H9 (cell line): ENCODE data around the gene SLCO3A1. TPM values are rescaled to one million over a fixed set of nuclear protein-coding genes. Genes with fewer than 3 reads are reported as not detected.

Experiments
- DNase-seq: peaks from one replicate; pipeline ENCODE4 v3.0.0-alpha.2; 2017
- H2AFZ ChIP-seq: one replicate; pipeline ENCODE4 v1.6.1; 2013; ENCODE audit warnings: mild to moderate bottlenecking, low read length, control low read depth, moderate library complexity
- H2AK5ac ChIP-seq: 2 replicates; pipeline ENCODE4 v1.6.1; 2013; ENCODE audit warnings: low read length, control low read depth, mixed read lengths; ENCODE audit not compliant: insufficient read length
- H2BK120ac ChIP-seq: one replicate; pipeline ENCODE4 v1.6.1; 2013; ENCODE audit warnings: low read depth, mild to moderate bottlenecking, low read length, control low read depth, inconsistent platforms; ENCODE audit not compliant: poor library complexity, severe bottlenecking
- H2BK12ac ChIP-seq: 2 replicates; pipeline ENCODE4 v1.6.1; 2013; ENCODE audit warnings: low read length, control low read depth, mixed read lengths, low read depth; ENCODE audit not compliant: insufficient read length
- H2BK15ac ChIP-seq: 2 replicates; pipeline ENCODE4 v1.6.1; 2013; ENCODE audit warnings: low read depth, low read length, control low read depth
- H2BK20ac ChIP-seq: one replicate; pipeline ENCODE4 v1.6.1; 2013; ENCODE audit warnings: low read depth, mild to moderate bottlenecking, low read length, control low read depth, inconsistent platforms; ENCODE audit not compliant: poor library complexity, severe bottlenecking
- H2BK5ac ChIP-seq: 2 replicates; pipeline ENCODE4 v1.6.1; 2013; ENCODE audit warnings: low read length, control low read depth, mixed read lengths; ENCODE audit not compliant: insufficient read length
- H3K14ac ChIP-seq: 2 replicates; pipeline ENCODE4 v1.6.1; 2013; ENCODE audit warnings: low read length, control low read depth; ENCODE audit not compliant: insufficient read depth
- H3K18ac ChIP-seq: 2 replicates; pipeline ENCODE4 v1.6.1; 2013; ENCODE audit warnings: low read depth, mild to moderate bottlenecking, mixed read lengths, low read length, control low read depth; ENCODE audit not compliant: insufficient read length
- H3K23ac ChIP-seq: 2 replicates; pipeline ENCODE4 v1.6.1; 2013; ENCODE audit warnings: low read length, control low read depth, mixed read lengths, low read depth; ENCODE audit not compliant: insufficient read length
- H3K23me2 ChIP-seq: 2 replicates; pipeline ENCODE4 v1.6.1; 2013; ENCODE audit warnings: low read depth, mild to moderate bottlenecking, mixed read lengths, low read length, control low read depth; ENCODE audit not compliant: insufficient read length, poor library complexity, severe bottlenecking
- H3K27ac ChIP-seq: 2 replicates; pipeline ENCODE4 v1.5.1; 2013; ENCODE audit warnings: low read length, control low read depth, mixed read lengths, low read depth; ENCODE audit not compliant: insufficient read length
- H3K27me3 ChIP-seq: 2 replicates; pipeline ENCODE4 v1.6.1; 2013; ENCODE audit warnings: low read length, control low read depth, inconsistent platforms; ENCODE audit not compliant: insufficient read depth
- H3K4ac ChIP-seq: 2 replicates; pipeline ENCODE4 v1.6.1; 2013; ENCODE audit warnings: low read depth, mild to moderate bottlenecking, control low read depth, inconsistent platforms, low read length, moderate library complexity
- H3K4me1 ChIP-seq: 2 replicates; pipeline ENCODE4 v1.6.1; 2013; ENCODE audit warnings: low read length, control low read depth, inconsistent platforms; ENCODE audit not compliant: insufficient read depth
- H3K4me2 ChIP-seq: 2 replicates; pipeline ENCODE4 v1.6.1; 2013; ENCODE audit warnings: low read length, control low read depth, mixed read lengths; ENCODE audit not compliant: insufficient read length, insufficient read depth
- H3K56ac ChIP-seq: 2 replicates; pipeline ENCODE4 v1.6.1; 2013; ENCODE audit warnings: low read depth, mild to moderate bottlenecking, mixed read lengths, low read length, control low read depth; ENCODE audit not compliant: insufficient read length
- H3K79me1 ChIP-seq: 2 replicates; pipeline ENCODE4 v1.6.1; 2013; ENCODE audit warnings: low read depth, mild to moderate bottlenecking, moderate library complexity, low read length, control low read depth, inconsistent platforms; ENCODE audit not compliant: insufficient read depth, poor library complexity, severe bottlenecking
- H3K79me2 ChIP-seq: 2 replicates; pipeline ENCODE4 v1.6.1; 2013; ENCODE audit warnings: low read length, control low read depth, inconsistent platforms; ENCODE audit not compliant: insufficient read depth
- H3K9ac ChIP-seq: 2 replicates; pipeline ENCODE4 v1.6.1; 2013; ENCODE audit warnings: low read length, control low read depth, mixed read lengths; ENCODE audit not compliant: insufficient read length; ENCODE audit errors: extremely low read depth
- H3K9me3 ChIP-seq: one replicate; pipeline ENCODE4 v1.6.1; 2013; ENCODE audit warnings: low read depth, low read length, inconsistent platforms; ENCODE audit not compliant: control insufficient read depth
- H3T11ph ChIP-seq: one replicate; pipeline ENCODE4 v1.6.1; 2013; ENCODE audit warnings: mild to moderate bottlenecking, low read length, control low read depth, inconsistent platforms
- H4K20me1 ChIP-seq: one replicate; pipeline ENCODE4 v1.6.1; 2013; ENCODE audit not compliant: control insufficient read depth, insufficient read length, insufficient read depth
- H4K5ac ChIP-seq: 2 replicates; pipeline ENCODE4 v1.6.1; 2013; ENCODE audit warnings: low read depth, mild to moderate bottlenecking, mixed read lengths, low read length, control low read depth; ENCODE audit not compliant: insufficient read length
- H4K8ac ChIP-seq: replicated peaks from 2 replicates; pipeline ENCODE4 v1.6.1; 2013; ENCODE audit warnings: low read length, control low read depth, mixed read lengths, low read depth; ENCODE audit not compliant: insufficient read length
- H4K91ac ChIP-seq: 2 replicates; pipeline ENCODE4 v1.6.1; 2013; ENCODE audit warnings: low read depth, mild to moderate bottlenecking, moderate library complexity, mixed read lengths, low read length, control low read depth; ENCODE audit not compliant: insufficient read length
- H3K27ac Mint-ChIP-seq, 3 experiments: 2 replicates in 2 of 3; 3 replicates in 1 of 3; pipeline ENCODE4 v1.8.0; 2020 to 2021; ENCODE audit warnings: mixed read lengths in 3 of 3, mild to moderate bottlenecking in 1 of 3, moderate library complexity in 1 of 3
- H3K27me3 Mint-ChIP-seq: 2 replicates; pipeline ENCODE4 v1.8.0; 2021; ENCODE audit warnings: low read depth, mild to moderate bottlenecking, moderate library complexity, mixed read lengths
- H3K36me3 Mint-ChIP-seq, 3 experiments: 2 replicates in 2 of 3; 3 replicates in 1 of 3; pipeline ENCODE4 v1.8.0; 2020 to 2021; ENCODE audit warnings: low read depth in 3 of 3, mixed read lengths in 3 of 3; ENCODE audit not compliant: insufficient read depth in 1 of 3
- H3K4me1 Mint-ChIP-seq, 2 experiments: 2 replicates each; pipeline ENCODE4 v1.8.0; 2020; ENCODE audit warnings: mixed read lengths in 2 of 2
- H3K4me3 Mint-ChIP-seq, 2 experiments: 2 replicates in 1 of 2; 3 replicates in 1 of 2; pipeline ENCODE4 v1.8.0; 2020 to 2021; ENCODE audit warnings: mild to moderate bottlenecking in 2 of 2, mixed read lengths in 2 of 2, moderate library complexity in 1 of 2
- H3K9me3 Mint-ChIP-seq, 2 experiments: 2 replicates in 1 of 2; 3 replicates in 1 of 2; pipeline ENCODE4 v1.8.0; 2020; ENCODE audit warnings: mild to moderate bottlenecking in 2 of 2, mixed read lengths in 2 of 2, moderate library complexity in 1 of 2
- CTCF ChIP-seq: fragments of 200-600 bp; sonication (generic); conservative IDR thresholded peaks from 3 replicates; pipeline ENCODE4 v1.8.0; 2021; ENCODE audit warnings: antibody characterized with exemption, mild to moderate bottlenecking
- WGBS: extraction: QIAGEN DNeasy Blood & Tissue Kit; methylation state at CpG from one replicate; pipeline ENCODE4 v1.1.7; 2013; ENCODE audit warnings: missing lambda C conversion rate, low lambda C conversion rate, mixed read lengths; ENCODE audit not compliant: insufficient read length; ENCODE audit errors: extremely low coverage; 5-methylcytosine and 5-hydroxymethylcytosine counted together
- total RNA-seq: library from RNA; stranded (reverse); gene quantifications from 2 replicates; pipeline ENCODE4 v1.2.1, GENCODE V29; 2021

Gene SLCO3A1
- total RNA-seq, 1 experiment from 2014 or later, result 9.4 TPM

- H2BK120ac ChIP-seq, result no peak overlapping the region
- no peaks in the 10 kb centered on the region for H3K79me2 ChIP-seq
- no peak for TF ChIP-seq CTCF
- peak overlapping the region; percentile 27 for H3K18ac ChIP-seq
- H3K23ac ChIP-seq, result no peak overlapping the region
- H2AK5ac ChIP-seq, result no peak overlapping the region
- no peak overlapping the region for H3K56ac ChIP-seq
- H3K79me1 ChIP-seq, result no peaks in the 10 kb centered on the region
- no peak overlapping the region for H2BK12ac ChIP-seq
- H3K4me1 ChIP-seq, result peaks cover 3% of the 10 kb centered on the region; the same call in 1 of the 2 replicates
- H3K27ac ChIP-seq, result no peak overlapping the region
- no peak overlapping the region for H2BK15ac ChIP-seq
- Mint-ChIP-seq H3K27me3 (no peaks in the 10 kb centered on the region), H3K9me3 (peaks cover 3 to 5% of the 10 kb centered on the region in 2 experiments; a peak in 4 of 5 replicates), H3K4me1 (peaks cover 14 to 16% of the 10 kb centered on the region in 2 experiments), H3K4me3 (no peak overlapping the region), H3K36me3 (peaks cover 2 to 5% (median 3%) of the 10 kb centered on the region in 3 experiments; a peak in 6 of 7 replicates), H3K27ac (peak overlapping the region in 1 of 3 experiments; percentile 62; a peak in 2 of 7 replicates)
- H3K23me2 ChIP-seq, result no peaks in the 10 kb centered on the region
- DNase-seq, result no peak
- H3K9me3 ChIP-seq, result no peaks in the 10 kb centered on the region
- H4K5ac ChIP-seq, result no peak overlapping the region
- no peak overlapping the region for H3K9ac ChIP-seq
- no peak overlapping the region for H2BK5ac ChIP-seq
- WGBS, result no CpG with 5 or more reads among the region's 9 CpGs
- H3K4ac ChIP-seq, result no peak overlapping the region
- H3K14ac ChIP-seq, result peak overlapping the region; percentile 59; the same call in 1 of the 2 replicates
- no peak overlapping the region for H4K91ac ChIP-seq
- H2AFZ ChIP-seq, result no peak overlapping the region
- no peak overlapping the region for H3T11ph ChIP-seq
- no peak overlapping the region for H2BK20ac ChIP-seq
- no peaks in the 10 kb centered on the region for H4K20me1 ChIP-seq
- no peak overlapping the region for H4K8ac ChIP-seq
- no peaks in the 10 kb centered on the region for H3K27me3 ChIP-seq
- no peak overlapping the region for H3K4me2 ChIP-seq
Measured at GRCh38 chr15:91965501-91966193, 112.1 kb downstream of the SLCO3A1 start.
